ENCODE data around the gene EHHADH.

Gene EHHADH

DNA sequence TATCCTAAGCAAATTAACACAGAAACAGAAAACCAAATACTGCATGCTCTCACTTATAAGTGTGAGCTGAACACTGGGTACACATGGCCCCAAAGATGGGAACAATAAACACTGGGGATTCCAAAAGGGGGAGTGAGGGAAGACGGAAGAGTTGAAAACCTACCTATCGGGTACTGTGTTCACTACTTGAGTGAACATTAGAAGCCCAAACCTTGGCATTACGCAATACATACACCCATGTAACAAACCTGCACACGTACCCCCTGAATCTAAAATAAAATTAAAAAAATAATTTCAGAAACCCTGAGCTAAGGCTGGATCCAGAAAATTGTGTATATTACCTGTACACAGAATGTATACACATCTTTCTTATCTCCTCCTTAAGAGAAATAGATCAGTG is 58.2 kb downstream of the EHHADH start:
- no peak for DNase-seq (ENCODE audit: low spot score)

DNA sequence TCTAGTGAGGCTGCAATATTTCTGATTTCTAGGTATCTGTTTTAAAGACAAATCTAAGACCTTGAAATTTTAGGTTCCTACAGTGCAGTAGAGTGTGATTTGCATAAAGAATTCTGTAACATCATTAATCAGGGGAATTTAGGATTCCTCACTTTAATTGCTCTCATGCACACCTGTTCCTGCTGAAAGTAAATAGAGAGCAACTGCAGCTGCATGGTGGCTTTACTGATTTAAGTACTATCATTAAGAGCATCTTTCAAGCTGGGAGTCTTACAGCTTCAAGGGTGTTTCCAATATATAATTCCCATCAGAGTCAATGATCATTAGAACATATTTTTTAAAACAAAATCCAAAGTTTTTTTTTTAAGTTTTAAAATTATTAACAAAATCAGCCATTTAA is 65.0 kb downstream of the EHHADH start:
- DNase-seq (ENCODE audit: low spot score) = no peak

DNA sequence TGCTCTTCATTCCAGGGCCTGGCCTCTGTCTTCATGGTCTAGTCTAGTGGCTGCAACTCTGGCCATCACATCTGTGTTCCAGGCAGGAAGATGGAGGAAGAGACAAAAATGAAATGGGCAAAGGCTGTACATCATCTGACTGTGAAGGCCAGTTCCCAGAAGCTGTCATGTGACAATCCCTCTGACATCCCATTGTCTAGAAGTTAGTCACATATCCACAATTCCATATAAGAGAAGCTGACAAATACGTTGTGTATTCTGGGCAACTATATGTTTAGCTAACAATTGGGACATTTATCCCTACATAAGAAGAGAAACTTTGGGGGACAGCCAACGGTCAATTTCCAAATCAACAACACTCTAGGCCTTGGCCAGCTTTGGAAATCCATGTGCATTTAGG is 66.5 kb downstream of the EHHADH start:
- no peak for DNase-seq (ENCODE audit: low spot score)

DNA sequence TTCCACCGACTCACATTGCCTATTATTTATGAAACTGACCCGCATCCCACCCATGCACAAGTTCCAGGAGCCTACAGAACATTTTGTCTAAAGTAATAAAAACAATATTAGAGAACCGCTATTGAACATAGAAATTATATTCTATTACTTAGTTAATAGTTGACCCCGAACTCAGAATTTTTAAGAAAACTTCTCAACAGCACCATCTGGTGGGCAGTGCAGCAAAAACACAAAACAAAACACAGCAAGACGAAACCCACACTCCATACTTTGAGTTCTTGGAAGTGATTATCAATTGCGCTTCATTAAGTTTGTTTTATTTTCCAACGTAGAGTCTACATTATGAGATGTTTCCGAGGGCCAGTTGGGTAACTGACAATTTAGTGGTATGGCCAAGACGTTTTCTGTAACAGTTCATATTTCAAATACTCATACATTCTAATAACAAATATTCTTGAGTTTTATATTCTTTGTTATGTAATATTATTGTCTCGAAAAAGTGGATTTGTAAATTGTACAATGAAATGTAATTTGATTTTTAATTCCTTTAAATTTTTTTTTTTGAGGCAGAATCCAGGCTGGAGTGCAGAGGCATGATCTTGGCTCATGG is 77.0 kb downstream of the EHHADH start:
- peak; percentile 55 for DNase-seq (ENCODE audit: low spot score)

DNA sequence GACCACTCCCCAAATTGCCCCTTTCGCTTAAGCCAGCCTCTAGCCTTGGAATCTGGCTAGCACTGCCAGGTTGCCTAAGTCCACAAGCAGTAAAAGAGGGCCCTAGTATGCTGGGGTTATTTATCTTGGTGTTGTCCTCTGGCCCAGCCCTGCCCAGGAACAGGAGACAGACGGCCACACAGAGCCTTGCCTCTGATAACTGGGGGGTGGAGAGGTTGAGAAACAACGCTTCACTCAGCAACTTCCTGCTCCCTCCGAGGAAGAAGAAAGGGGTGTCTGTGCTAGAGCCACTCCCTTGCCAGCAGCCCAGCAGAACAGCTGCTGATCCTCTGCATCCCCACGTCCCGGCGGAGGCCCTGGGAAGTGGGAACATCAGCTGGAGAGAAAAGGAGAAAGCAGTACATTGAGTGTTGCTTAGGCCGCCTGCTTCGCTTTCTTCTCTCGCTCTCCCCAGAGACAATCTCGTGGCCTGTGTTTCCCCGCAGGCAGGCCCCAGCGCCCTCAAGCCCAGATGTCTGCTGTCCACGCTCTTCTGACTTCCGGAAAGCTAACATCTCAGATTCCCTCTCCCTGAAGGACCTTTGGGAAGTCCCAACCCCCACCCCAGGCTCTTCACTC is 78.4 kb downstream of the EHHADH start:
- DNase-seq (ENCODE audit: low spot score) = peak; percentile 27

DNA sequence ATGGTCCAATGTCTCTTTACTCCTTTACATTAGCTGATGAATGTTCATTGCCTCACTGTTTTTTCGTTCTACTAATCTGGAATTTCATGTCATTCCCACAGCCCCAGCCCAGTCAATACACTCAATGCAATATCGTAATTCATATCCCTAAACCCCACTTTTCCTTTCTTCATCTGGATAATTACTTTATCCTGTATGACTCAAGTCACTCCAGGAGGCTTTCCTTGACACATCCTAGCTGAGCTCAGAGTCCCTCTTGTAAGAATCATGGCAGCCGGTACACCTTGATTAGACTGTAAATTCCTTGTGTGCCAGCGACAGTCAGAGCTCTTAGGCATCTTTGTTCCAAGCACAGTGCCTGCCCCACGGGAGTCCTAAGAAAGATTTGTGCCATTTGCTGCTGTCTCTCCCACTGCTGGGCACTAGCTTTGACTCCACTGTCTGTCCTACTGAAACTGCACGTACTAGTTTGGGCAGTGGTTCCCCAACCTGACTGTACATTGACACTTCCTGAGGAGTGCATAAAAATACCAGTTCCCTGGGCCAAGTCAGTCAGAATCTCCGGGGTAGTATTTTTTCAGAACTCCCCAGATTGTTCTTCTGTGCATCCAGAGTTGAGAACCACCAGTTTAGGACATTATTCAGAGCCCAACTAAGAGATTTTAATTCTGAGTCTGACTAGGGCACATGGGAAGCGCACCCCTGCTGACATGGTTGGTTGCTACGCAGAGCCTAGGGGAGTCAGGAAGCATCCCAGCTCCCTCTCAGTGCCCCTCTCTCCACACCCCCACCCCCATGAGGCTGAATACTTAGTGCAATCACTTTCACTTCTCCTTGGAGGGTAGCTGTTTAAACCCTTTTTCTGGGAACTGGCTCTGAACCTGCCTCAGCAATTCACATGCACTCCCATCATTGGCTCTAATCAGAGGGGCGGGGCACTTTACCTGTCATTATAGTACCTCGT is 81.5 kb downstream of the EHHADH start:
- no peak for DNase-seq (ENCODE audit: low spot score)

DNA sequence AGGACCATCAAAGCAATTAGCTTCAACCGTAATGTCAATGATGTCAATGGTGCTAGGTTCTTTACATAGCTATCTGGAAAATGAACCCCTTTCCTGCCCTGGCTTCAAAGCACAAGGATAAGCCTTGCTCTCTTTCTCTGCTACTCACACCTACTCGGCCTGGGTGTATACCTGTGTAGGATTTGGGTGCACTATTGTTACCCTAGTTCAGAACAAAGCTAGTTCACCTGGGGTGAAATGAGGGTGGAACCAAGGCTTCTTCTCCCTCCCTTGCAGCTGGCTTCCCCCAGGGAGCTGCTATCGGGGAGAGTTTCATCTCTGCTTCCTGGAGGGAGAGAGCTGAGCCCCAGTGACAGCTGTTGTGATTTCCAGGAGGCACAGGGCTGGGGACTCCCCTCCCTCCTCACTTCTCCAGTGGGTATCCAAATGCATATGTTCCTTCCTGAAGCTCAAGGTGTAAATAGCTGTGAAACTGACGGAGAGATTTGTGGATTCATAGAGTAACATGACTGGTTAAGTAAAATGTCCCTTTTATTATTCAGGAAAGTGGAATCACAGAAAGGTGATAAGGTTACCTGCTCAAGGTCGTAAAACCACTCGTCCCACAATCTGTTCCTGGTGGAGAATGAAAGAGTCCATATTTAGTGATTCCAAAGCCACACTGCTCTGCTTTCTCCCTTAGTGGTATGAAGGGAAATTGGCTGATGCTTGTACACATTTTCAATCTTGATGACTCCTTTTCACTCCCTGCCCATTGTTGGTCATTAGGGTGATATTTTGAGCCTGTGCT is 89.2 kb downstream of the EHHADH start:
- no peak for DNase-seq (ENCODE audit: low spot score)

DNA sequence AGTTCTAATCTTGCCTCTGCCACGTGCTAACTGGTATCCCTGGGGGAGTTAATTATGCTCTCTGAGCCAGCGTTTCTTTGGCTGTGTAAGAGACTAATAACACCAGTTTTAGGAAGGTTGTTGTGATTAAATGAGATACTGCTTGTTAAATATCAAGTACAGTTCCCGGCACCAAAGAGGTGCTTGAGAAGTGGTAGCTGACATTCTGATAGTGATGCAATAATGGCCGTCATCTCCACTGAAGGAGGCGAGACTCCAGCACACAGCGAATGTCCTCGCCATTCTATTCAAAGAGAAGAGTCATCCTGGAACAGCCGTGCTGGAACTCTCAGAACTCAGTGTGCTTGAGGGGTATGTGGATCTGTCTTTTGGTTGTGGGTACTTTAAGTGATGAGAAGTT is 91.2 kb downstream of the EHHADH start:
- no peak for DNase-seq (ENCODE audit: low spot score)

DNA sequence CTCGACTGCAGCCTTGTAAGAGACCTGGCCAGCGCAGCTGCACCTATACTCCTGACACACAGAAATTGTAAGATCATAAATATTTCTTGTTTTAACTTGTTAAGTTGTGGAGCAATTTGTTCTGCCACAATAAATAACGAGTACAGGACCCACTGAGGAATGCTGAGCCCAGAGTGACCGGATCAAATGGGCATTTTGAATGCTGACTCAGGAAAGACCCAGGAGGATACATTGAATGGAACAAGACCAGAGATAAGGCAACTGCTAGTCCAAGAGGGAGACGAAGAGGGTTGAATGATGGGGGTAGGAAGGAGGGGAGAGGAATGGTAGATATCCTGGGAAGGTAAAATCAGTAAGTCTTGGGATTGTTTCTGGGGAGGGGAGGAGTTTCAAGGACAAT is 92.1 kb downstream of the EHHADH start:
- DNase-seq (ENCODE audit: low spot score) = no peak

DNA sequence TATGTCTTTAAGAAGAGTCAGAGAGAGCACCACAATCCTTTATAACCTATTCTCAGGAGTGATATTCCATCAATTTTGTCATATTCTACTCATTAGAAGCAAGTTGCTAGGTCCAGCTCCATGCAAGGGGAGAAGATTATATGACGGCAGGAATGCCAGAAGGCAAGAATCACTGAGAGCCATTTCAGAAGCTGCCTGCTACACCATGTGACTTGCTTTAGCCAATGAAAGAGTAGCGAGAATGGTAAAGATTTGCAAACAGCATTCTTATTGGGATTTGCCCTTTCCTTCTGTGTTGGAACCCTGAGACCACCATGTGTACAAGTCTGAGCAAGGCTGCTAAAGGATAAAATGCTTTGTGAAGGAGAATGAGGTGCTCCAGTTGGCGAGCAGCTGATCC is 96.5 kb downstream of the EHHADH start:
- DNase-seq (ENCODE audit: low spot score) = no peak

DNA sequence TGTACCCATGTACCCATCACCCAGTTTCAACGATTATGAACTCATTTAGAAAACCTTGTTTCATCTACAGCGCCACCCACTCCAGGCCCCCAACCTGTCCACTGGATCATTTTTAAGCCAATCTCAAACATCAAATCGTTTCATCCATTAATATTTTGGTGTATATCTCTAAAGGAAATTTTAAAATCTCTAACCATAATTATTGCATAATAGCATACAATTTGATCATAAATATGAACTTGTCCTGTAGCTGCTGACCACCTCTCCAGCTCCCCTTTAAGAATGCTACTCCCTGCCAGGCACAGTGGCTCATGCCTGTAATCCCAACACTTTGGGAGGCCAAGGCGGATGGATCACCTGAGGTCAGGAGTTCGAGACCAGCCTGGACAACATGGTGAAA is 98.2 kb downstream of the EHHADH start:
- DNase-seq (ENCODE audit: low spot score) = no peak

DNA sequence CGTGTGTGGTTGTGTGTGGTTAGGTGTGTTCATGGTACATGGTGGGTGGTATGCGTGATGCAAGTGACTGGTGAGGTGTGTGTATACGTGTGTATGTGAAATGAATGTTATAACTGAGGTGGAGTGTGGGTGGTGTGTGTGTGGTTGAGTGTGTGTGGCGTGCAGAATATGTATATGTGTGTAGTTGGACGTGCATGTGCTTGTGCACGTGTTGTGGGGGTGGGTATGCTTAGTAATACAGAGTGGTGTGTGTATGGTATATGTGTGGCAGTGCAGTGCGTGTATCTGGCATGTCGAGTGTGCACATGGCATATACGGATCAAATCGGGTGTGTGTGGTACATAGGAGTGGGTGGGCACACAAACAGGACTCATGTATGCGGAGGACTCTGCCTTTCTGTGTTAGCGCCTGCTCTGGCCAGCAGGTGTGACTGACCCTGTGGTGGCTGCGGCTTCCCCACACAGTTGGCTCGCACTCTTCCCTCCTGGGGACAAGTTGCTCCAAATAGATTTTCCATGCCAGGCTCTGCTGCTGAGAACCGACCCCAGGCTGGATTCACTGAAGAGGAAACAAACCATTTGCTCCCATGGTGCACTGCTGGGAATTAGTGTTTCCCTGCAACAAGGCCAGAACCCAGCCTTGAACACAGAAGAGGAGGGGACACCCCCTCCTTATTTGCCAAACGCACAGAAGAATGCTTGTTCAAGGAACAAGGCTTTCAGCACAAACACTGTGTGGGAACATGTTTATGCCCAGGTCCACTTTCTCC is 99.8 kb downstream of the EHHADH start:
- DNase-seq (ENCODE audit: low spot score) = no peak

DNA sequence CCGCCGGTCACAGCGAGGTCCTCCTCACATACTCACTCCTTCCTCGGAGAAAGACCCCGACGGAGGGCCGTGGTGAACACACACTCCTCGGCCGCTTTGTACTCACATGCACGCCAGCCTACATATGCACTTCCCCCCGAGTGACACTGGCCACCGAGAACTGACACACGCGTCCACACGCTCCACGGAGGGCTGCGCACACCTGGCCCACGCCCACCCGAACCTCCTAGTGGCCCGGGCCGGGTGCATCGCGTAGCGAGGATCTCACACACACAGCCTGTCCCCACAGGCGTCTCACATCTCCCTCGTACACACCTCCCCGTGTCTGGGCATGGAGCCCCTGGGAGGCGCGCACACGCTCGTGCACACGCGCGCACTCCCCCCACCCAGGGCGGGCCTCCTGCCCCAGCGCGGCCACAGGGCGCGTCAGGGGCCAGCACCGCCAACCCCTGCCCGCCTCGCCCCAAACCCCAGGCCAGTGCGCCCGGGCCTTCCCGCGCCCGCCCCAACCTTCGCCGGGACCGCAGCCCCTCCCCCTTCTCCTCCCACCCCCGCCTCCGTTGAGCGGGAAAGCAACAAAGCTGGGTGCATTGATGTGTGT is 100.6 kb downstream of the EHHADH start:
- no peak for DNase-seq (ENCODE audit: low spot score)

DNA sequence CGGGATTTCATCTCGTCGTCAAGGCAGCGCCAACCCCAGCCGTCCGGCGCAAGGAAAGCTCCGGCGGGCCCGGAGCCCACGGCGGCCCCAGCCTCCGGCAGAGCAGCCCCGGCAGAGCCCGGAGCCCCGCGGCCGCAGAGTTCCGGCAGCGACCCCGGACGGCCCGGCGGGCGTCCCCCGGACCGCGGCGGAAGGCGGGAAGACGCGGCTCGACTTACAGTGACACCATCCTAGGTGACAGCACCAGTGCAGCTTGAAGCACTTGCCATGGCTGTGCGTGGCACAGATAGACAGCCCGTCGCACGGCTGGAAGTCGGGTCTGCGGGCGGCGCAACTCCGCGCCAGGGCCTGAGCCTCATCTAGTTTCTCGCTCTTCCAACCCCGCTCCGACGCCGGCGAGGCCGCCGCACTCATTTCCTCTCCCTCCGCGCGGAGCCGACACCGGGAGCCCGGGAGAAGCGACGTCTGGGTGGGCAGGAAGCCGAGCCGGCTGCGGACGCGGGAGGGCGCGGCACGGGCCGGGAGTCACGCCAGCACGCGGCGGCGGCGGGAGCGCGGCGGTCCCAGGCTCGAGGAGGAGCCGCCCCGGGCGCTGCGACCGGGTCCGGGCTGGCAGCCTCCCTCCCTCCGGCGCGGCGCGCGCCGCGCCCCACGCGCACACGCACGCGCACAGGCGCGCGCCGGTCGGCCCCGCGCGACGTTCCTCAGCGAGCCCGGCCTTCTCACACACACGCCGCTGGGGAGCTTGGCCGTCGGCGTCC is 101.3 kb downstream of the EHHADH start, which contains the start of gene C3orf70:
TSS of gene C3orf70 (minus strand) at position 651 of the 761 bp plus-strand sequence. CDS start at position 414, 237 bp downstream.
- no peak for DNase-seq (ENCODE audit: low spot score)

DNA sequence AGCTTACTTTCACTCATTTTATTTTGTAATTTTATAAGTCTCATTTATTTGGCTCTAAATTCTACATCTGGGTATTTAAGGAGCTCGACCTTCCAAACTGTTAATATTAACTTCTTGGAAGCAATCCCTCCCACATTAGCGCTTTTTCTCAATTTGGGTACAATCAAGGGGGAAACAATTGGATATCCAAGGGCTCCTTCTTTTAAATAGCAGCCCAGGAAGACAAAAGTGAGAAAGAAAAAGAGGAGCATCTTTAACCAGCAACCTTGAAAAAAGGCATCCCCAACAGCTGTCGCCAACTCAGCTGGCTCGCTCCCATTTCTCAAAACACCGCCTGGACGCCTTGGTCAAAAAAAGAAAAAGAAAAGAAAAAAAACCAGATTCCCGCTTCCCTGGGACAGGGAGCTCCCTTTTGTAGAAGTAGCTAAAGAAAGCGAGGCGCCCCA is 101.9 kb downstream of the EHHADH start:
- DNase-seq (ENCODE audit: low spot score) = no peak

DNA sequence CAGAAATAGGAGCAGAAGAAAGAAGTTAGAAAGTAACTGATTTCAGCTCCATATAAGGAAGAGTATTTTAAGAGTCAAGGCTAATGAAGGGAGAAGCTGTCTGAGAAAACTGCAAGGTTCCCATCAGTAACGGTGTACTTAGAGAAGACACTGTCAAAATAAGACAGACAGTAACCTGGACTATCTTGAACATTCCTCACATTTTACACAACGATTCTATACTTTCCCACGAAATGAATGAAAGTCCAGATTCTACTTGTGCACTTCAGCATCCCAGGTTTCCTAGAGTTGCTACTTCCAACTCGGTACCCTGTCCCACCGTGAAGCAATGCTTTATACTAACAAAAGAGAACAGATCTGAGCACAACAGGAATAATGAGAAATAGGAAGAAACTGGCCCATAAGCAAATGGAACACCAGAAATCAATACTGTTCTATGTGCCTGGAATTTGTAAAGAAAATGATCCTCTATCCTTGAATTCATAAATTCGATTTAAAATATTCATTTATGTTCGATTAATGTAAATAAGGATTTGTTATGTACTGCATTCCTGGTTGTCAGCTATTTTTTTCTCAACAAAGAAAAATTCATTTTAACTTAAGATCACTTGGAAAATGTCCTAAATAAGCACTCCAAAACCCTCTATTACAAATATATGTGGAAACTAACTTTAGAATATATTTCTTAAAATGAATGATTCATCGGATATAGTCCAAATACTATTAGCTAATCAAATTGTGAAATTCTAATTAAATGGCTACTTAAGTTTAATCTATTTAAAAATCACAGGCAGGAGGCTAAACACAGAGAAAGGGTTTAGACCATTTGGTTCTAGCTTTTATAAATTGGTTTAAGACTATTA is 102.5 kb downstream of the EHHADH start:
- no peak for DNase-seq (ENCODE audit: low spot score)

DNA sequence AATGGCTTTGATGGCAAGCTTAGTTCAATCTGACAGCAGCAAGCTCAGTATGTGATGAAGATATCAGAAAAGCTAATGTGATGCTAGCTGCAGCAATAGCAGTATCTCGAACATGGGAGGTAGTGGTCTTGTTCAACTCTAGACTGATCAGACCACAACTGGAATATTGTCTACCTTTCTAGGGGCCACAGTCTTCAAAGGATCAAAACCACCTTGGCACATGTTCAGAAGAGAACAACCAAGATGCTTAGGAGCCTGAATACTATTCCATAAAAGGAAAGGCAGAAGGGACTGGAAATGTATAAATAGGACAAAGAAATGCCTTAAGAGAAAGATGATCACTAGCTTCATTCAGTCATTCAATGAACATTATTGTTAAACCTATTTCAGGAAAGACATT is 103.3 kb downstream of the EHHADH start:
- DNase-seq (ENCODE audit: low spot score) = no peak

DNA sequence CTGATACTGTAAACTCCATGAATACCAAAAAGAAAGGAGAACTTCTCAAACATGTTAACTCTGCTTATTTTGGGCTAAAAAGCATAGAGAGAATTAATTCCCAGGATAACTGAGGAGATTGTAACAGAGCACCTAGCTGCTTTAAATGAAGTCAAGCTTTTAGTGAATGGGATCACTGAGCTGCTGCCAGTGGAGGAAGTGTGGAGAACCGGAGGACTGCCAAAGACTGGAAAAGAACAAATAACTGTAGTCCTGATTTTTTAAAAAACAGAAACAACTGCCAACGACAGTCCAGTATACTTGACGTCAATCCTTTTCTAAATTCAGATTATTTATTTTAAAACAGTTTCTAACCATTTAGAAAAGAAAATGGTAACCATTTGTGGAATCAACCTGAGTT is 104.3 kb downstream of the EHHADH start:
- no peak for DNase-seq (ENCODE audit: low spot score)

DNA sequence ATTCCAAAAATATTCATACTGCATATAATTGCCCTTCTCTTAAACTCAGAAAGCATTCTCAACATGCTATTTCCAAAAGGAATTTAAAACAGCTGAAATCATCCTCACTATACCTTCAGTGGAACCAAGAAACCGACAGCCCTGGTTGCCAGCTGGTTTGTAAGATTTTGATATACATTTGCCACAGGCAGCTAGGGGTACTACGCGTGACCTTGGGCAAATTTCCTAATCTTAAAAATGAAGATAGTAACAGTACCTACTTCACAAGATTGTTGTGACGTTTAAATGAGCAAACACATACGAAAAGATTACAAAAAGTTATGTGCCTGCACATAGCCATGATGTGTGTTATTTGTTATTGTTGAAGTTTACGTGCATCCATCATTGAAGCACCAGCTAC is 108.3 kb downstream of the EHHADH start:
- no peak for DNase-seq (ENCODE audit: low spot score)

Measured in hematopoietic multipotent progenitor cell treated with erythropoietin and hydrocortisone succinate and interleukin-3 and kit ligand, for 15 days (in vitro differentiated cells).